Nephron progenitor cell (in vitro differentiated cells): ENCODE results near the gene URI1.

ENCODE experiments used
- DNase-seq: peaks from one replicate; pipeline ENCODE4 v3.0.0; 2021
- H3K27ac Mint-ChIP-seq: 2 replicates; pipeline ENCODE4 v1.8.0; 2021; ENCODE audit warnings: mild to moderate bottlenecking, moderate library complexity, mixed read lengths
- H3K27me3 Mint-ChIP-seq: 2 replicates; pipeline ENCODE4 v1.8.0; 2021; ENCODE audit warnings: mild to moderate bottlenecking, low read depth, mixed read lengths; ENCODE audit not compliant: poor library complexity
- H3K36me3 Mint-ChIP-seq: 2 replicates; pipeline ENCODE4 v1.8.0; 2021; ENCODE audit warnings: low read depth, mixed read lengths
- H3K4me1 Mint-ChIP-seq: 2 replicates; pipeline ENCODE4 v1.8.0; 2021; ENCODE audit warnings: mixed read lengths
- H3K4me3 Mint-ChIP-seq: 2 replicates; pipeline ENCODE4 v1.8.0; 2021; ENCODE audit warnings: mild to moderate bottlenecking, moderate library complexity, mixed read lengths
- H3K9me3 Mint-ChIP-seq: 2 replicates; pipeline ENCODE4 v1.8.0; 2021; ENCODE audit warnings: mild to moderate bottlenecking, moderate library complexity, mixed read lengths
- CTCF ChIP-seq: fragments of 200-600 bp; sonication (generic); IDR thresholded peaks from 2 replicates; pipeline ENCODE4 v1.5.0; 2021; ENCODE audit warnings: antibody characterized with exemption

The URI1 gene

GRCh38 chr19:29934781-29935180, 7.3 kb upstream of the URI1 start:
- Mint-ChIP-seq H3K27me3 (peaks cover 8% of the 10 kb centered on the region), H3K9me3 (peaks cover 54% of the 10 kb centered on the region), H3K27ac (no peak overlapping the region), H3K4me1 (no peaks in the 10 kb centered on the region), H3K36me3 (peaks cover 18% of the 10 kb centered on the region), H3K4me3 (no peak overlapping the region)
- TF ChIP-seq CTCF = no peak
- no peak for DNase-seq

GRCh38 chr19:29936409-29936808, 5.6 kb upstream of the URI1 start:
- H3K9me3 Mint-ChIP-seq = peaks cover 67% of the 10 kb centered on the region
- no peak for DNase-seq
- H3K4me3 Mint-ChIP-seq = no peak overlapping the region
- H3K27ac Mint-ChIP-seq = no peak overlapping the region
- H3K36me3 Mint-ChIP-seq = peaks cover 18% of the 10 kb centered on the region
- H3K27me3 Mint-ChIP-seq = peaks cover 9% of the 10 kb centered on the region
- H3K4me1 Mint-ChIP-seq = no peaks in the 10 kb centered on the region
- TF ChIP-seq CTCF = no peak

DNA sequence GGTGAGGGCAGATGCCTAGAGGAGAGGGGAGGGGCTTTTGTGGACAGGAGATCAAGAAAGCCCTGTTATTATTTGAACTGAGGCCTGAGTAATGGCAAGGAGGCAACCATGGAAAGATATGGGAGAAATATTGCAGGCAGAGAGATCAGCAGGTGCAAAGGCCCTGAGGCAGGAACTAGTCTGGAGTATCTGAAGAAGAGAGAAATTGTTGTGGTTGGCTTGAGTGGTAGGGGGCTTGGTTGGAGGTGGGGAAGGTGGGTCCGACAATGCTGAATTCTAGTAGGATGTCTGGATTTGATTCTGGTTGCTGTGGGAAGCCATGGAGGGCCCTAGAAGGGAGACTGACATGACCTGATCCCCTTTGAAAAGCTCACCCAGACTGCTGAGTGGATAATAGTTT, 2.4 kb upstream of the URI1 start:
- TF ChIP-seq CTCF = no peak
- Mint-ChIP-seq H3K4me1 (peaks cover 21% of the 10 kb centered on the region), H3K27ac (no peak overlapping the region)

GRCh38 chr19:29940971-29941585, 961 bp upstream of the URI1 start:
- no peak for TF ChIP-seq CTCF

More for the DNA sequence above, 2.4 kb upstream of the URI1 start:
- Mint-ChIP-seq H3K9me3 (peaks cover 56% of the 10 kb centered on the region), H3K27me3 (peaks cover 10% of the 10 kb centered on the region), H3K36me3 (peaks cover 18% of the 10 kb centered on the region), H3K4me3 (no peak overlapping the region)
- DNase-seq = no peak

DNA sequence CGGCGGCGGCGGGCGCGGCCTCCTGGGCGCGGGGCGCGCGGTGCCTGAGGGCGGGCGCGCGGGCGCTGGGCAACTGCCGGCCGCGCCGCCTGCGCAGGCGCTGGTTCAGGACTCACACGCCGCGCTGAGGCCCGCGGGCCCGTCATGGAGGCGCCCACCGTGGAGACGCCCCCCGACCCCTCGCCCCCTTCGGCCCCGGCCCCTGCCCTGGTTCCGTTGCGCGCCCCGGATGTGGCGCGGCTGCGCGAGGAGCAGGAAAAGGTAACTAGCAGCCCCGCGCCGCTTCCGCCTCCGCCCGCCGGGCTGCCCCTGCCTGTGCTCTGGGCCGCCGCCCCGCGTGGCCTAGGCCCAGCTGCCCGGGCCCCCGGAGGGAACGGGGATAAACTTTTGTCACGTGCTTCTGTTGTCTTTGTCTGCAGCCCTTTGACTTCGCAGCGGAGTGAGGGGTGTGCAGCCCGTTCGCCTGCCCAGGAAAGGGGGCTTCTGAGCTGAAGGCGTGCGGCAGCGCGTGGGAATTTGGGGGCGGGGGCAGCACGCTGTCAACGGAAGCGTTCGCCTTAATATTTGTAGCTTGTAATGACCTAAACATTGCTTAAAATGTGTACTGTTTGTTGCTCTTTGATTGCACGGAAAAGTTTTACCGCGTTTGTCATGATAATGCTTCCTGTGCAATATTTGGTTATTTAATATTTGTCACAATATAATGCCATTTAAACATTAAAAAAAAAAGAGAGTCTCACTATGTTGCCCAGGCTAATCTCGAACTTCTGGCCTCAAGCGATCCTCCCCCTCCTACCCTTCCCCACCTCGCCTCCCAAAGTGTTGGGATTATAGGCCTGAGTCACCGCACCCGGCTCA, 594 bp downstream of the URI1 start:
- peaks cover 17% of the 10 kb centered on the region for H3K36me3 Mint-ChIP-seq
- H3K4me1 Mint-ChIP-seq = peaks cover 30% of the 10 kb centered on the region
- peaks cover 10% of the 10 kb centered on the region for H3K27me3 Mint-ChIP-seq
- DNase-seq = peak; percentile 67
- peaks cover 38% of the 10 kb centered on the region for H3K9me3 Mint-ChIP-seq
- H3K4me3 Mint-ChIP-seq = peak overlapping the region; percentile 97
- peak overlapping the region; percentile 96 for H3K27ac Mint-ChIP-seq
- TF ChIP-seq CTCF = no peak

More at GRCh38 chr19:29940971-29941585, 961 bp upstream of the URI1 start:
- no peak overlapping the region for H3K27ac Mint-ChIP-seq
- peaks cover 10% of the 10 kb centered on the region for H3K27me3 Mint-ChIP-seq
- DNase-seq = no peak
- H3K9me3 Mint-ChIP-seq = peaks cover 42% of the 10 kb centered on the region
- H3K4me3 Mint-ChIP-seq = peak overlapping the region; percentile 83
- H3K4me1 Mint-ChIP-seq = peaks cover 30% of the 10 kb centered on the region
- peaks cover 18% of the 10 kb centered on the region for H3K36me3 Mint-ChIP-seq
